Stimulated activated CD4-positive, alpha-beta T cell treated with anti-CD3 and anti-CD28 coated beads, Interleukin-2, amount 100 ng/mL, for 48 hours (primary cell): Measurements from ENCODE around the gene MYNN.
A peak's percentile ranks its signal among the peaks of the same experiment; 100 is the strongest.

Source experiments
- DNase-seq, 2 donors: peaks; one replicate each; pipeline ENCODE4 v3.0.0-alpha.2; 2020

Gene MYNN

DNA sequence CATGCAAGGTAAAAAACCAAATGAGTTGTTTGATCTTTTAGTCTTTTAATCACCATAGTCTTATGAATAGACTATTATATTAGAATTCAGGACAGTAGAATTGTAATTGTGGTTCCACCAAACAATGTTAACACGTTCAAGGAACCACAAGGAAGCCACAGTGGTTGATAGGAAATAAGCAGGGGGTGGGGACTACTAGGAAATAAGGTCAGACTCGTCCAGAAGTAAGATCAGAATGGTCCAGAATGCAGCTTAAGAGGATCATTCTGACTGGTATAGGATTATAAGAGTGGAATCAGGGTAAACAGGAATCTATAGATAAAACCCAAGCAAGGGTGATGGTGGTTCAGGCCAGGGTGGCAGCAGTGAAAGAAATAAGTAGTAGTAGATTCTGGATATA, 7.5 kb downstream of the MYNN start:
- no peak for DNase-seq

DNA sequence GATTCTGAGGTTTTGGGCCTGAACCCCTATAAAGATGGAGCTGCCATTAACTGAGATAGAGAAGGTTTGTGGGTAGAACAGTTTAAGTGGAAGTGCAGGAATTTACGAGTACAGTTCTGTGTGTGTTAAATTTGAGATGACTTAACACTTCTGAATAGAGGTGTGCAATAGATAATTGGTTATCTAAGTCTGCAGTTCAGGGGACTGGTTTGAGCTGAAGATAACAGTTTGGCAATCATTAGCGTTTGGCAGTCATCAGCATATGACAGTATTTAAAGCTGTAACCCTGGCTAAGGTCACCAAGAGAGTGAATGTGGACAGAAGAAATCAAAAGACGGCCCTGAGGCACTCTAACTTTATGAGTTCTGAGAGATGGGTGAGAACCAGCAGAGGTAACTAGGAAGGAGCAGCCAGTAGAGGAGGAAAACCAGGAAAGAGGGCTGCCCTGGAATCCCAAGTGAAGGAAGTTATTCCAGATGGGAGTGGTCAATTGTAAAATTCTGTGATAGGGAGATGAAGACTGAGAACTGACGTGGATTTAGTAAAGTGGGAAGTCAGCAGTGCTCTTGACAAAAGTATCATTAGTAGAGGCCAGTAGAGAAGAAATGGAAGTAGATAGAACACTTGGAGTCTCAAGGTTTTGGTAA, 8.1 kb downstream of the MYNN start:
- no peak for DNase-seq

DNA sequence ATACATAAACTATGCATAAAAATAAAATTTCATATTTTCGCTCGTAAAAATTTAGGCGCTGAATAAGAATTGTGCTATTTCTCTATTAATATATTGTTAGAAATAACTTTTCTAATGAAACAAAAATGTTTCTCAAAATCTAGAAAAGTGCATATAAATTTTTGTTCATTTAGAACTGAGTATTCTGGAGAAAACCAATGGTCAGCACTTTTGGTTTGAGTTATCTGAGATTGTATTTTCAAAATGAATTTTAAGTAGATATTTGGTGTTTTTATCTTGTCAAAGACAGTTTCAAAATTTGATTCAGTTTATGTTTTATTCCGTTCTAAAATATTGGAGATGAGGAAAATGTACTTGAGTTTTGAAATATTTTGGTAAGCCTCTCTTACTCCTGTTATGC, 13.9 kb downstream of the MYNN start:
- DNase-seq = no peak

DNA sequence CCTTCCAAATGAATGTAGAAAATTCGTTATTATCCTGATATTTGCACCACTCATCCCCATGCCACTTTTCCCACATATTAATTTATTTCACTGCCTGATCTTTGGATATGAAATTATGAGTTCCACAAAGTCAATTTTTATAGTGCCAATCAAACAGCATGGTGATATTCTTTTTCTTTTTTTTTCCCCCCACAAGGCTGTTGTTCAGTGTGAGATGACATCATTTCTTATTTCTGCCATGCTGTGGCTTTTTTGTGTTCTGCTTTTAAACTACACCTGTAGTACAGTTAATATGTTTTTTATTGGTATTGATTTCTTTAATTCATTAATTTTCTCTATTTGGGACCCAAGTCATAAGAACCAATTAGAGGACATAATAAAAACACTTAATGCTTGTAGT, 14.6 kb downstream of the MYNN start:
- no peak for DNase-seq

DNA sequence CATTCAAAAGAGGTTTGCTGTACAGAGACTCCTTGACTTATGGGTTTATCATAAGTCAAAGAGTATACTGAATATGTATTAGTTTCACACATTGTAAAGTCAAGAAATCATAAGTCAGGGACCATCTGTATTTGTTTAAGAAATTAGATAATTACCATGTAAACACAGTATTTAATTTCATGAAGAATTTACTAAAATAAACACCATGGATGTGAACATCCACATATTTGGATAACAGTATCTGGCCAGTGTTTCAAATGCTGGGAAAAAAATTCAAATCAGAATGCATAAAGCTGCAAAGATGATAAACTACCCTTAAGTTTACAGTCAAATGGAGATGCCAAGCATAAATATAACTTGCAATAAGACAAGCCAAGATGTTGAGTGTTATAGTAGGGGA, 17.0 kb downstream of the MYNN start:
- no peak for DNase-seq

DNA sequence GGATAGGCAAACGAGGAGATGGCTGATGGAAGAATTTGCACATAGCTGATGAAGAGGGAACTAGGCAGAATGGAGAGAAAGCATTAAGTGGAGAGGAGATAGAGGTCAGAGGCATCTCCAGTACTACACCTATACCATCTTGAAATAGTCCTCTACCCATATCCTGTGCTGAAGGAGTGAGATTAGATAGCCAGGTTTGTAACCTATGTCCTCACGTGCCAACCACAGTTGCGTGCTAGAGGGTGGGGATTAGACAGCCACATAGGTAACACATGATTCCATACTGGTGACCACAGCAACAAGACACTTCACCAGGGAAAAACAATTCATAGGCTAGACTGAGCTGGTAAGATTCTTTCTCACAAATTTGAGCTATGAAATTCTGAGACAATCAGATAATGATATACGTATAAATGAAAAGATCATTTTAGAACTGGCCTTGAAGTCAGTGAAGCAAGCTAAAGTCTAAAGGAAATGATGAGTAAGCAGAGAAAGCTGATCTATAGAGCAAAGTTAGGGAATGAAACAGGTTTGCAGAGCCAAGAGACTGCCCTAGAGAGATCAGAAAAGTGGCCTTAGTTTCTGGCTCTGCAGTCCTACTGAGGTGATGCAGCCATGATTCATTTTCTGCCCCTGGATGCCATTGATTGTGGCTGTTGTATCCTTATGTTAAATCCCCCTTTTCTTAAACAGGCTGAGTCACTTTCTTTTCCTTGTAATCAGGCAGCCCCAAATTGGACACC, 17.7 kb downstream of the MYNN start:
- DNase-seq = no peak

DNA sequence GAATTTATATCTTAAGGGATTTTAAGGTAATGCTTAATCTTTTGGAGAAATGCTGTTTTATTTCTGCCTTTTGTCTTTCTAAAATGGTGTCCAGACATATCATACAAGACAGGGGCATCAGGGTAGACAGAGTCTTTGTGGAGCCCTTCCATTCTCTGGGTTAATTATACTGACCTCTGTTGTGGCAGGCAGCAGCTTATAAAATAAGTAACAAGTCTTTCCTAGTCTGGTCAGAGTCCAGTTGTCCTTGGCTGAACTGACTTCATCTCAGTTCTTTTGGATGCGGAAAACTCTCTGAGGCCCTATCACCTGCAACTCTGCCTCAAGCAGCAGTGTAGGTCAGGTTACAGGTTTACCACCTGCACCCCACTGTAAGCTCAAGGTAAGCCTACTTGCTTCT, 19.2 kb downstream of the MYNN start:
- no peak for DNase-seq

DNA sequence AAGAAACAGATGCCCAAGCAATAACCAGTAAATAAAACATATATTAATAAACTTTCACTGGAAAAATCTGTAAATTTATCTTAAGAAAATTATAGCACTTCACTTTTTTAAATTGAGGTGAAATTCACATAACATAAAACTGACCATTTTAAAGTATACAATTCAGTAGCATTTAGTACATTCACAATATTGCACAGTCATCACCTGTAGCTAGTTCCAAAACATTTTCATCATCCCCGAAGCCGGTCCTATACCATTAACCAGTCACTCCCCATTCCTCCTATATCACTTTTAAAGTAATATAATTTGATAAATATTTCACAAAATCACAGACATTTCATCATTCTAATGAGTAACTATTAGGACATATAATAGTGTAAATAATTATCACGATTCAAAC, 31.5 kb downstream of the MYNN start:
- no peak for DNase-seq

DNA sequence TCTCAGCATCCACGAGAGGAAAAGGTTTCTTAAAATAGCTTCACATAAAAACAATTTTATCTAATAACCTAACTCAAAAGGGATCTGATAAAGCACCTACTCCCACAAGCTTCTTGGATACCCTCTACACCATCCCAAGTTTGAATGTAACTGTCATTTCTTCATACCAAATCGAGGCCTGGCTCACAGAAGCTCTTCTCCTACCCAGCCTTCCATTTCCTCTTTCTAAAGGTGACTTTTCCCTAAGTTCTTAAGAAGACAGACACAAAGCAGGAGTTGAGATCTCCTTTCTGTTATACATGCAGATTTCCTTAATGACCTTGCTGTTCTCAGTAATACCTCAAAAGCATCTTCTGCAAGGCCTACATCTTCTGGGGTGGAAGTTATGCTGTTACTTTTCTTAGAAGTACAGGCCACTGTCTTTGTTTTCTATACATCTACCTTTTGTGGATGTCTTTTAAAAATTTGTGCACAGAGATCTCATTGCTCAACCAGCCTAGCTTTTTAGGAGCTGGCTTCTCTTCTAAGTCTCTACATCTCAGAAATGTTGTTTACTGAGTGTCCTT, 36.1 kb downstream of the MYNN start:
- no peak for DNase-seq

DNA sequence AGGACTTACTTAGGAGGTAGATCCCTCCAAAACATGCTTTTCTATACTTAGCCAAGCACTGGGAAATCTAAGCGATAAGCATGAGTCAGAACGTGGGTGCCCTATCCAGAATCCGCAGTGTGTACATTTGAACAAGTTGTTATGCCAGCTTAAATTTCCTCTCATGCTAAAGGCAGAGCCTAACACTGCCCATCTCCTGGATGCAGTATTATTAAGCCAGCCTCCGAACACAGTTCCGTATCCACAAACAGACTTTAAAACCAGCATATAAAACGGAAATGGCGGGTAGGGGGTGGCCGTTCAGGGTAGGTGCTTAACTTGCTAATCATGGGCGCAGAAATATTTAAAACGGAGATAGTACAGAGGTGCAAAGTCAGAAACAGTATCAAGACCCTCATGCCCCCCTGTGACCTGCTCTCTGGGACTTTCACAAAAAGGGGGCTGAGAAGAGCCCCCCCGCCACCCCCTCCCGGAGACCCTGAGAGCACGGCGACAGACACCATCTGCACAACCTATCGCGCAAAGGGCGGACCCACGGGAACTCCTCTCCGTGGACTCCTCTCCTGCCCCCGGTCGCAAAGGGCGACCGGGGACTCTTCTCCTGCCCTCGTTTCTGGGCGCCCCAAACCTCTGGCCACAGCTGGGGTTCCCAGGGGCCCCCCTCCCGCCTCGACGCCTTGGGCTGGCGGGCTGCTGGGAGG, 38.6 kb downstream of the MYNN start:
- peak in 1 of 2 donors; percentile 5 for DNase-seq

DNA sequence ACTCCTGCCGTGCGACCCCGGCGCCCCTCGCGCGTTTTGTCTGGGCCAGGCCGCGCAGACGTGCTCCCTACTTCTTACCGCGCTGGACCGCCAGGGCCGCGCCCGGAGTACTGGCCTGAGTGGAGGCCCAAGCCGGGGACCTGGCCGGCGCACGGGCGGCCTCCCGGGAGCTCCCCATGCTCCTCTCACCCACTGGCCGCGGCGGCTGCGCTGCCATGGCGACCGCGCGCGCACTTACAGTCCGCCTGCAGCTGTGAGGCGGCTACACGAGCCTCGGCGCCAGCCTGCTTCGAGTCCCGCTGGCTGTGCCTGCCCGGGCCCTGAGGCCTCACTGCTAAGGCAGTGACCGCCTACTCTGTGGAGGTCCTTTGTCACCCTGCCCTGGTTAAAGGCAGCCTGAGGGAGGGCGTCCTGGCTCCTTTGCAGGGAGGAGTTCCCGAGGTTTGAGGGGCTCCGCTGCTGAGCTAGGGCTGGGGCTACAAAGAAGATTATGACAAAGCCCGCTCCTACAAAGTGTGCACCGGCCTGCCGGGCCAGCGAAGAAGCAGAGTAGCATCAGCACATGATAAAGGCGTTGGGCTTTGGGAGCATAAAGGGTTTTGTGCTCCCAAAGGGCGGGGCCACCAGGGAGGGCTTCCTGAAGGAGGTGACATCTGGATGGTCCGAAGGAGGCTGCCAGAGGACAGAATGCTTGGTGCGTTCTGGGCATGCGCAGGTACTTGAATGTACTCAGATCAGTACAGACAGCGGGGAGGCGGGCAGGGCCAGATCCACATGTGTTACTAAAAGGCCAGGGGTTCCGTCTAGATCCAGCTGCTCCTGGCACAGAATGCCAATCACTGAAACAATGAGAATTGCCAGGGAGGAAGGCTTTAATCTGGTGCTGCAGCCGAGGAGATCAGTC, 39.4 kb downstream of the MYNN start, which contains the start of the genes LRRC34 and LRRIQ4:
TSS of gene LRRC34 (minus strand) at position 573 of the 904 bp plus-strand sequence. CDS start at position 217, 356 bp downstream.
TSS of gene LRRIQ4 (plus strand) at position 539 of the 904 bp plus-strand sequence. CDS start 9,052 bp downstream, outside the sequence.
- peak; percentile 66 to 69 for DNase-seq

DNA sequence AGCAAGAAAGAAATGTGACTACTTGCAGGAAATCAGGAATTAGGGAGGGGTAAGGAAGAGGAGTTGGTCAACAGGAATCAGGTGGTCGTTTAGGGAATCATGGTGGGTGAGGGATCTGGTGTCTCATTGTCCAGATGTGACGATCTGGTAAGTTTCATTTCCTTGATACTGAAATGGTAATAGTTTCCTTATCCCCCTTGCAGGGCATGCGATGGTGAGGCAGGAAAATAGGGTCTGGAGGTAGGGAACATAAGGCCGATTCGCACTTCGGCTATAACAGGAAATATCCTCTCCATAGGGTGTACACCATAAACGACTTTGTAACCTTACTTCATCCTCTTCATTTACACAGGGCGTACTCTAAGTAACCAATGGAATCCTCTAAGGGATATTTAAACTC, 40.1 kb downstream of the MYNN start:
- DNase-seq = no peak

DNA sequence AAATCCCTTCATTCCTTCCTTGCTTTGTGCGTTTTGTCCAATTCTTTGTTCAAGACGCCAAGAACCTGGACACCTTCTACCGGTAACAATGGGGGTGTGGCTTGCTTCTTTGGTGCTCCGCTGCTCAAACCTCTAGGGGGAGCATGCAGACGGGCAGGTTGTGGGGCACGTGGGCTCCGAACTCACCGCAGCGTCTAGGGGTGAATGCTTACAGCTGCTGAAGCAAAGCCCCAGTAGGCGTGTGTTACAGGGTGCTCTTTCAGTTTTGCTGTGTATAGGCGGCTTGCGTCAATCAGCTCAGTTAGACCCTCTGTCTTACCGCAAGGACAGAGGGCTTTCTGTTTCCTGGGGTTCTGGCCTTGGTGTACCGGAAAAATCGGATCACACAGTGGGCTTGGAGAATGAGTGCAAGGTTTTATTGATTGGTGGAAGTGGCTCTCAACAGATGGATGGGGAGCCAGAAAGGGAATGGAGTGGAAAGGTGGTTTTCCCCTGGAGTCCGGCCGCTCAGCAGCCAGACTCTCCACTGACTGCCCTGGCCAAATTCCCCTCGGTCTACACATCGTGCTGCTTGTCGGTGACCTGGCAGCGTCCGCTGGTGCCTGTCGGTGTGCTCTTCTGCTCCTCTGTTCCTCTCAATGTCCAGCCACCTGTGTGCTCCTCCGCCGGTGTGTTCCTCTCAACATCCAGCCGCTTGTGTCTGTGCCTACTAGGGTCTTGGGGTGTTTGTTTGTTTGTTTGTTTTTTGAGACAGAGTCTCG, 40.7 kb downstream of the MYNN start:
- peak; percentile 52 to 66 for DNase-seq

DNA sequence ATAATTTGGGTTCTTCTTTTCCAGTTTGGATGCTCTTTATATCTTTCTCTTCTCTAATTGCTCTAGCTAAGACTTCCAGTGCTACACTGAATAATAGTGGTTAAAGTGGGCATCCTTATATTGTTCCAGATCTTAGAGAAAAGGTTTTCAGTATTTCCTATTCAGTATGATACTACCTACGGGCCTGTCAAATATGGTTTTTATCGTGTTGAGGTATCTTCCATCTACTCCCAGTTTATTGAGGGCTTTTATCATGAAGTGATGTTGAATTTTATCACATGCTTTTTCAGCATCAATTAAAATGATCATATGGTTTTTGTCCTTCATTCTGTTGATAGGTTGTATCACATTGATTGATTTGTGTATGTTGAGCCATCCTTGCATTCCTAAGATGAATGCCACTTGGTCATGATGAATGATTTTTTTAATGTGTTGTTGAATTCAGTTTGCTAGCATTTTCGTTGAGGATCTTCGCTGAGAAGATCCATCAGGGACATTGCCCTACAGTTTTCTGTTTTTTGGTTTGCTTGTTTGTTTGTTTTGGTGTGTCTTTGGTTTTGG, 42.5 kb downstream of the MYNN start:
- no peak for DNase-seq

DNA sequence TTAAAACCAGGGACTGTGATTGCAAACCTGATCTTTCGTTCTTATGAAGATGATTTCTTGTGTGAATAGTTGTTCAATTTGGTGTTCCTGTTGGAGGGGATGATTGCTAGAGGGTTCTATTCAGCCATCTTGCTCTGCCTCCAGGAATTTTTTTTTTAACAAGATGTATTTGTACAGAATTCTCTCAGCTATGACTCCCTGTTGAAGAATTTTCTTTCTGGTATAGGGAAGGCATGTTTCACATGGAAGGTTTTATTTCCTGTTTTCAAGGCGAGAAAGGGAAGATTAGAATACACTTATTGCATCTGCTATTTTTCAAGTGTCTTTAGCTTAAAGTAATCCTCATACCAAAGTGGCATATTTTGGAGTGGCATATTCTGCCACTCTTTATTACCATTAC, 45.1 kb downstream of the MYNN start:
- DNase-seq = no peak

DNA sequence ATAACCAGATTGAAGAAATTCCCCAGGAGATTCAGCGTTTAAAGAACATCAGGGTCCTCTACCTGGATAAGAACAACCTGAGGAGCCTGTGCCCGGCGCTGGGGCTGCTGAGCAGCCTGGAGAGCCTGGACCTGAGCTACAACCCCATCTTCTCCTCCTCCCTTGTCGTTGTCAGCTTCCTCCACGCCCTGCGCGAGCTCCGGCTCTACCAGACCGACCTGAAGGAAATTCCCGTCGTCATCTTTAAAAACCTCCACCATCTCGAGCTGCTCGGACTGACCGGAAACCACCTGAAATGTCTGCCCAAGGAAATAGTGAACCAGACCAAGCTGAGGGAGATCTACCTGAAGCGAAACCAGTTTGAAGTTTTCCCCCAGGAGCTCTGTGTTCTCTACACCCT, 48.9 kb downstream of the MYNN start:
- DNase-seq = no peak

DNA sequence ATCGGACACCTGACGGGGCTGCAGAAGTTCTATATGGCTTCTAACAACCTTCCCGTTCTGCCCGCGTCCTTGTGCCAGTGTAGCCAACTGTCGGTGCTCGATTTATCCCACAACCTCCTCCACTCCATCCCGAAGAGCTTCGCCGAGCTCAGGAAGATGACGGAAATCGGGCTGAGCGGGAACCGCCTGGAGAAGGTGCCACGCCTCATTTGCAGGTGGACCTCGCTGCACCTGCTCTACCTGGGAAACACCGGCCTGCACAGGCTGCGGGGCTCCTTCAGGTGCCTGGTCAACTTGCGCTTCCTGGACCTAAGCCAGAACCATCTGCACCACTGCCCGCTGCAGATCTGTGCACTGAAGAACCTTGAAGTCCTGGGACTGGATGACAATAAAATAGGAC, 49.3 kb downstream of the MYNN start:
- DNase-seq = no peak

DNA sequence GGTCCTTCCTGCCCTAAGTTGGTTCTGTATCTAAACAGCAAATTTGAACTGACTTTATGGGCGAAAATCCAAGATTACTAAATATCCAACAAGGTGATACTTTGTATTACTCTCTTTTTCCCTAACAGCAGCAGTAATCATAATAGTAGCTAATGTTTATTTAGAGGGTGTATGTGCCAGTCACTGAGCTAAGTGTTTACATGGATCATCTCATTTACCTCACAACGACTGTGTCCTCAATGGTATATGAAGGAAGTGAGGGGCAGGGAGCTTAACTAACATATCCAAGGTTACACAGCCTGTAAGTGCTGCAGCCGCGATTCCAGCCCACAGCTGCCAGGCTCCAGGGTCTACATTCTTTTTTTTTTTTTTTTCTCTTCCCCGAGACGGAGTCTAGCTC, 49.8 kb downstream of the MYNN start:
- DNase-seq = no peak

DNA sequence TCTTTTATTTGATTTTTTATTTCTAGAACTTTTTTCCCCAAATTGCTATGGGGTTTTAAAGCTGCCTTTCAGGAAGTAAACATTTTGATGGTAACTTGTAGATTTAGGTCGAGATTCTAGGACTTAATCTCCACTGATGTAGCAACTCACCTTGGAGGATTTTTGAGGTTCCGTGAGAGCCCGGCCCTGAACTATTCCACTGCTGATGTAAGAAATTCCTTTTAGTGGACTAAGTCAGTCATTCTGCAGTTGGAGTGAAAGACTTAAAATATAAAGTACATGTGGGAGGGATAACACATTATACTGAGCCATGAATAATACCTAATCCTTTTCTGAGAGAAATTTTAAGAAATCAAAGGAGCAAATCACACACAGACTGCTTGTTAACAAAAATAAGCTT, 52.1 kb downstream of the MYNN start:
- DNase-seq = no peak

DNA sequence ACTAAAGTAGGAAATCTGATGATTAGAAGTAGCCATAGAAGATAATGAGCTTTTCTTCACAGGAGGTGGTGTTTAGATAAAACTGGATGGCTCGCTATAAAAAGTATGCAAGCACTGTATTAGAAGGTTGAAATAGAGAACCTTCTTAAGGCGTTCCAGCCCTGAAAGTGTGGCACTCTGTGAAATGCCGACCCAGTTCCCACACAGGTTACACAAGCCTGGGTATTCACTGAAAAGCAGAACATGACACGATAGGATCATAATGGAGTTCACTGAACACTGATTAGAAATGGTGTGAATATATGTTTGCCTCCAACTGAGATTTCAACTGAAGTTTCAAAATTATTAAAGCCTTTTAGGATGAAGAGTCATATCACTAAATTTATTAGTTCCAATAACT, 54.5 kb downstream of the MYNN start:
- DNase-seq = no peak

DNA sequence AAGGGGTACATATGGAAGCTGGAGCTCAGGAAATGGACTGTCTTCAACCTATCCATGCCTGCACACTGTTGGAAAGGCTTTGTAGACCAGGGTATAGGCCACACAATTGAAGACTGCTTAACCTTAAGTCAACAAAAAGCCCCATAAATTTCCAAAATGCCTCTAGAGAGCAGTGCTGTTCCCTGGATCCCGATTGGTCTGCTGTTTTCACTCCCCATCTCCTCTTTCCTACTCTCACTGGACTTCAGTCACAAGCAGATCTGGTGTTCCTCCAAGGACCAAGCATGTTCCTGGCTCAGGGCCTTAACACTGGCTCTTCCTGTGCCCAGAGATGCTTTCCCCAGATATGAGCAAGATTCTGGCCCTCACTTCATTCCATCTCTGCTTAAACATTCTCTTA, 62.3 kb downstream of the MYNN start:
- no peak for DNase-seq
